Keratinocyte (primary cell): ENCODE data around the gene OXNAD1. TPM values are rescaled to one million over a fixed set of nuclear protein-coding genes. Genes with fewer than 3 reads are reported as not detected.

Source experiments
- DNase-seq: peaks from one replicate; pipeline ENCODE4 v3.0.0-alpha.2; 2011; ENCODE audit warnings: low read depth, missing footprints, low spot score
- FAIRE-seq: peaks from 2 replicates; lab custom pipeline; 2011; peaks lifted over from hg19 to GRCh38; lab: Jason Lieb, UNC
- H2AFZ ChIP-seq: 2 replicates; pipeline ENCODE4 v1.6.0; 2012; ENCODE audit warnings: low read length, control low read depth, inconsistent platforms; ENCODE audit not compliant: control insufficient read depth
- H3K27ac ChIP-seq: 2 replicates; pipeline ENCODE4 v1.5.1; 2011; ENCODE audit warnings: low read length; ENCODE audit not compliant: control insufficient read depth, insufficient read depth
- H3K27me3 ChIP-seq: 3 replicates; pipeline ENCODE4 v1.6.0; 2011; ENCODE audit warnings: low read length; ENCODE audit not compliant: control insufficient read depth, insufficient read depth; ENCODE audit errors: extremely low read depth
- H3K36me3 ChIP-seq, 2 experiments: 2 replicates in 1 of 2; 3 replicates in 1 of 2; pipeline ENCODE4 v1.5.1; 2011; ENCODE audit warnings: low read length in 2 of 2, mild to moderate bottlenecking in 1 of 2; ENCODE audit not compliant: control insufficient read depth in 2 of 2, insufficient read depth in 2 of 2; ENCODE audit errors: extremely low read depth in 1 of 2
- H3K4me1 ChIP-seq: 3 replicates; pipeline ENCODE4 v1.5.1; 2011; ENCODE audit warnings: low read length; ENCODE audit not compliant: control insufficient read depth, insufficient read depth; ENCODE audit errors: extremely low read depth
- H3K4me2 ChIP-seq: 3 replicates; pipeline ENCODE4 v1.6.0; 2011; ENCODE audit warnings: low read depth, low read length; ENCODE audit not compliant: control insufficient read depth, insufficient read depth; ENCODE audit errors: extremely low read depth
- H3K4me3 ChIP-seq, 3 experiments: fragments of 200-600 bp in 1 of 3; sonication (generic) in 1 of 3; 2 replicates in 2 of 3; 3 replicates in 1 of 3; pipeline ENCODE4 v1.5.1; 2011 to 2016; ENCODE audit warnings: low read length in 3 of 3, mild to moderate bottlenecking in 3 of 3, control low read depth in 2 of 3, inconsistent platforms in 1 of 3, low read depth in 1 of 3, mixed read lengths in 1 of 3, mixed run types in 1 of 3, moderate library complexity in 1 of 3; ENCODE audit not compliant: control insufficient read depth in 2 of 3, insufficient read depth in 2 of 3; ENCODE audit errors: extremely low read depth in 1 of 3
- H3K79me2 ChIP-seq: 2 replicates; pipeline ENCODE4 v1.6.0; 2012; ENCODE audit warnings: low read length; ENCODE audit not compliant: control insufficient read depth, insufficient read depth
- H3K9ac ChIP-seq: 3 replicates; pipeline ENCODE4 v1.6.0; 2011; ENCODE audit warnings: low read length; ENCODE audit not compliant: control insufficient read depth, insufficient read depth; ENCODE audit errors: extremely low read depth
- H3K9me1 ChIP-seq: 3 replicates; pipeline ENCODE4 v1.6.0; 2011; ENCODE audit warnings: low read length; ENCODE audit not compliant: control insufficient read depth, insufficient read depth; ENCODE audit errors: extremely low read depth
- H3K9me3 ChIP-seq: 2 replicates; pipeline ENCODE4 v1.5.1; 2012; ENCODE audit warnings: low read depth, low read length; ENCODE audit not compliant: control insufficient read depth
- H4K20me1 ChIP-seq: 3 replicates; pipeline ENCODE4 v1.6.0; 2011; ENCODE audit warnings: low read length; ENCODE audit not compliant: control insufficient read depth, insufficient read depth; ENCODE audit errors: extremely low read depth
- EZH2 ChIP-seq: IDR thresholded peaks from one replicate; pipeline ENCODE4 v1.6.1; 2012; ENCODE audit warnings: inconsistent platforms, mild to moderate bottlenecking, low read length, moderate library complexity
- dilution Hi-C: fragments of 300-500 bp; cut with MboI; formaldehyde crosslinking; loops from one replicate; pipeline ENCODE4 v1.7.0; 2020; ENCODE audit warnings: low sequenced_read_pairs; ENCODE audit not compliant: extremely low pct_ligation_motif_present
- polyA plus RNA-seq, 5 experiments: library from polyadenylated mRNA; depleted of rRNA in 3 of 5; stranded (reverse) in 3 of 5; stranded (forward) in 1 of 5; unstranded in 1 of 5; fragments of >200 nt; gene quantifications; 1 replicate in 1 of 5; 2 replicates in 3 of 5; 3 replicates in 1 of 5; pipeline versions ENCODE4 v1.2.1 to v1.2.3, GENCODE V29; 2011 to 2012; ENCODE audit warnings: missing spikeins in 2 of 5, low read depth in 1 of 5, low replicate concordance in 1 of 5
- TF ChIP-seq, protein P1 (sequence below), 3 experiments: IDR thresholded peaks in 1 of 3; conservative IDR thresholded peaks in 1 of 3; optimal IDR thresholded peaks in 1 of 3; 2 replicates in 2 of 3; 3 replicates in 1 of 3; pipeline versions ENCODE3 to v1.5.1; 2011; ENCODE audit warnings: low read length in 3 of 3, mild to moderate bottlenecking in 3 of 3, moderate library complexity in 2 of 3, control low read depth in 1 of 3, inconsistent platforms in 1 of 3; ENCODE audit not compliant: insufficient read depth in 2 of 3; ENCODE audit errors: extremely low read depth in 1 of 3

Gene OXNAD1
- polyA plus RNA-seq, 1 donor (not counting 4 experiments of a cell fraction or from before 2014, with no cell fraction given) = 15.2 TPM

DNA sequence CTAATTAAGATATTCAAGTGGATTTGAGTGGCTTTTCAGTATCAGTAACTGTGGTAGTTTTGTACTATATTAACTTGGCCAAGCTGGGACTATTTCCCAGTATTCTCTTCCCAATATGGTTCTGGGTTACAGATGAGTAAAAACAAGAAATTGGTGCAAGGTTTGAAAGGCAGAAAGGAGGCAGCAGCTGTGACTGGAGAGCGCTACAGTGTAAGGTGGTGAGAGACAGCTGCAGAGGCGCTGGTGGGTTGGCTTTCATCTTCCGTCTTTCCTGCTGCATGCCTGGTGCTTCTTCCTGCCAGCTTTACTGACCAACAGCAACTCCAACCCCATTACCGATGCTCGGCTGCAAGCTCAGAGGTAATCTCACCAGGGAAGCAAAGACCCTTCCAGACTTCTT lies 10.1 kb upstream of the OXNAD1 start:
- Histone ChIP-seq H3K9me1 (no peaks in the 10 kb centered on the region), H2AFZ (no peak overlapping the region), H3K4me2 (no peak overlapping the region), H3K27ac (no peak overlapping the region), H3K36me3 (peaks cover 2 to 4% of the 10 kb centered on the region in 2 experiments), H3K4me3 (no peak overlapping the region), H3K27me3 (no peaks in the 10 kb centered on the region), H3K4me1 (no peaks in the 10 kb centered on the region), H3K79me2 (no peaks in the 10 kb centered on the region), H3K9ac (no peak overlapping the region), H3K9me3 (no peaks in the 10 kb centered on the region), H4K20me1 (no peaks in the 10 kb centered on the region)
- FAIRE-seq = no peak
- DNase-seq = no peak
- dilution Hi-C loops = no loop called here
- TF ChIP-seq, protein P1, sequence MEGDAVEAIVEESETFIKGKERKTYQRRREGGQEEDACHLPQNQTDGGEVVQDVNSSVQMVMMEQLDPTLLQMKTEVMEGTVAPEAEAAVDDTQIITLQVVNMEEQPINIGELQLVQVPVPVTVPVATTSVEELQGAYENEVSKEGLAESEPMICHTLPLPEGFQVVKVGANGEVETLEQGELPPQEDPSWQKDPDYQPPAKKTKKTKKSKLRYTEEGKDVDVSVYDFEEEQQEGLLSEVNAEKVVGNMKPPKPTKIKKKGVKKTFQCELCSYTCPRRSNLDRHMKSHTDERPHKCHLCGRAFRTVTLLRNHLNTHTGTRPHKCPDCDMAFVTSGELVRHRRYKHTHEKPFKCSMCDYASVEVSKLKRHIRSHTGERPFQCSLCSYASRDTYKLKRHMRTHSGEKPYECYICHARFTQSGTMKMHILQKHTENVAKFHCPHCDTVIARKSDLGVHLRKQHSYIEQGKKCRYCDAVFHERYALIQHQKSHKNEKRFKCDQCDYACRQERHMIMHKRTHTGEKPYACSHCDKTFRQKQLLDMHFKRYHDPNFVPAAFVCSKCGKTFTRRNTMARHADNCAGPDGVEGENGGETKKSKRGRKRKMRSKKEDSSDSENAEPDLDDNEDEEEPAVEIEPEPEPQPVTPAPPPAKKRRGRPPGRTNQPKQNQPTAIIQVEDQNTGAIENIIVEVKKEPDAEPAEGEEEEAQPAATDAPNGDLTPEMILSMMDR (optimal IDR thresholded peaks at IDR 0.05 in 1 of 3, IDR thresholded peaks at IDR 0.05 in 1 of 3, conservative IDR thresholded peaks at IDR 0.05 in 1 of 3; ENCODE audit: extremely low read depth in 1 of 3, insufficient read depth in 2 of 3, low read length in 3 of 3) = no peak
- no peak for TF ChIP-seq EZH2

DNA sequence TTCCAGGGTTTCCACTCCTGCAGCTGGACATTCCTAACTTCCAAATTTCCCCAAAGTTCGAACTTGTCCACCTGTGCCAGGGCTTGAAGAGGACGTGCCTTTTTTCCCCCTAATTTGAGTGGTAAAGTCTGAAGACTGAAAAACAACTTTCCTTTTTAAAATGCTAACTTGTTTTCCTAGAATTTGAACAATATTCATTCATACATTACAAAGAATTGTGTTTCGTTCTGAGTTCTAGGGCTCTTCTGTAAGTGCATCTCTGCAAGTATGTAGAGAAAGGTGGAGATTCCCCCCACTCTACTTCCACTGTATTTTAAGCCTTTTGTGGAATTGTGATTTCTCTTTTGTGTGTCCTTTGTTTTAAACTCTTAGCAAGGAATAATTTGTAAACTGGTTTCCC lies 9.7 kb upstream of the OXNAD1 start:
- dilution Hi-C loops = no loop called here
- FAIRE-seq = no peak

More for the DNA sequence above, 9.7 kb upstream of the OXNAD1 start:
- Histone ChIP-seq H3K4me2 (no peak overlapping the region), H3K79me2 (no peaks in the 10 kb centered on the region), H3K27ac (no peak overlapping the region), H2AFZ (no peak overlapping the region), H3K36me3 (peaks cover 2 to 6% of the 10 kb centered on the region in 2 experiments), H4K20me1 (no peaks in the 10 kb centered on the region), H3K27me3 (no peaks in the 10 kb centered on the region), H3K9ac (no peak overlapping the region), H3K4me3 (no peak overlapping the region), H3K9me3 (no peaks in the 10 kb centered on the region), H3K9me1 (no peaks in the 10 kb centered on the region), H3K4me1 (no peaks in the 10 kb centered on the region)
- TF ChIP-seq EZH2 = no peak
- TF ChIP-seq, protein P1 (optimal IDR thresholded peaks at IDR 0.05 in 1 of 3, IDR thresholded peaks at IDR 0.05 in 1 of 3, conservative IDR thresholded peaks at IDR 0.05 in 1 of 3; ENCODE audit: extremely low read depth in 1 of 3, insufficient read depth in 2 of 3, low read length in 3 of 3) = no peak
- DNase-seq = no peak
